ENCODE data around the gene ACTR3.

GRCh38 chr2:113918229-113918628 lies 28.3 kb downstream of the ACTR3 start:
- TF ChIP-seq CTCF (IDR thresholded peaks at IDR 0.05) (no peak), POLR2A (IDR thresholded peaks at IDR 0.05) (no peak)

All from ovary (tissue), 3 donors.